T-cell (primary cell): ENCODE results near the gene RABEP1. TPM values are rescaled to one million over a fixed set of nuclear protein-coding genes. Genes with fewer than 3 reads are reported as not detected.

Experiments used
- ATAC-seq, 4 experiments: fragments of 200-7000 bp in 3 of 4; fragments of 150-1000 bp in 1 of 4; cut with Tn5 transposase; replicated peaks in 1 of 4; 1 replicate in 3 of 4; 2 replicates in 1 of 4; pipeline ENCODE4 v1.10.0; 2021; ENCODE audit warnings: moderate library complexity in 3 of 4, mild to moderate bottlenecking in 2 of 4, moderate number of reproducible peaks in 1 of 4
- CTCF ChIA-PET, 2 donors: fragments of 300-600 bp; sonication (Branson Sonifier 250); formaldehyde crosslinking; loops; one replicate each; lab custom pipeline; 2022; ENCODE audit warnings: antibody characterized with exemption in 2 of 2; lab: Charles Lee
- POLR2A ChIA-PET, 2 donors: fragments of 300-600 bp; sonication (Branson Sonifier 250); formaldehyde crosslinking; loops; one replicate each; lab custom pipeline; 2022; ENCODE audit warnings: antibody characterized with exemption in 2 of 2; lab: Charles Lee
- DNase-seq, 35 experiments: peaks; one replicate each; pipeline versions ENCODE4 v3.0.0 to v3.0.0-alpha.2; 2013 to 2023
- H3K27ac ChIP-seq: one replicate; pipeline ENCODE4 v1.5.1; 2013; ENCODE audit warnings: low read length
- H3K27me3 ChIP-seq, 2 experiments: replicated peaks in 1 of 2; 1 replicate in 1 of 2; 2 replicates in 1 of 2; pipeline versions ENCODE4 v1.6.1 to v1.7.0; 2013; ENCODE audit warnings: low read length in 1 of 2, mixed read lengths in 1 of 2; ENCODE audit not compliant: control insufficient read depth in 2 of 2, insufficient read depth in 2 of 2; ENCODE audit errors: extremely low read depth in 1 of 2
- H3K36me3 ChIP-seq, 2 donors: 1 replicate in 1 of 2; 2 replicates in 1 of 2; pipeline versions ENCODE4 v1.6.1 to v1.7.0; 2013; ENCODE audit warnings: low read length in 1 of 2; ENCODE audit not compliant: control insufficient read depth in 2 of 2, insufficient read depth in 1 of 2; ENCODE audit errors: extremely low read depth in 1 of 2
- H3K4me1 ChIP-seq, 2 experiments: 1 replicate in 1 of 2; 2 replicates in 1 of 2; pipeline versions ENCODE4 v1.6.1 to v1.7.0; 2013; ENCODE audit warnings: low read length in 2 of 2, mixed read lengths in 1 of 2; ENCODE audit not compliant: insufficient read depth in 2 of 2, control insufficient read depth in 1 of 2; ENCODE audit errors: extremely low read depth in 1 of 2
- H3K4me3 ChIP-seq, 2 donors: 1 replicate in 1 of 2; 2 replicates in 1 of 2; pipeline versions ENCODE4 v1.5.1 to v1.7.0; 2013; ENCODE audit warnings: mild to moderate bottlenecking in 2 of 2, low read length in 1 of 2, moderate library complexity in 1 of 2; ENCODE audit not compliant: control insufficient read depth in 1 of 2; ENCODE audit errors: extremely low read depth in 1 of 2
- H3K9me3 ChIP-seq: 2 replicates; pipeline ENCODE4 v1.7.0; 2013
- H3K27ac Mint-ChIP-seq, 2 donors: one replicate each; pipeline ENCODE4 v1.8.0; 2020 to 2021; ENCODE audit warnings: mild to moderate bottlenecking in 2 of 2, mixed read lengths in 2 of 2
- H3K27me3 Mint-ChIP-seq, 2 donors: one replicate each; pipeline ENCODE4 v1.8.0; 2021 to 2022; ENCODE audit warnings: mixed read lengths in 2 of 2
- H3K36me3 Mint-ChIP-seq: one replicate; pipeline ENCODE4 v1.8.0; 2021; ENCODE audit warnings: mixed read lengths
- H3K4me1 Mint-ChIP-seq, 3 donors: one replicate each; pipeline ENCODE4 v1.8.0; 2020 to 2022; ENCODE audit warnings: mixed read lengths in 3 of 3, mild to moderate bottlenecking in 1 of 3
- H3K4me3 Mint-ChIP-seq, 3 donors: one replicate each; pipeline ENCODE4 v1.8.0; 2020 to 2022; ENCODE audit warnings: mild to moderate bottlenecking in 3 of 3, mixed read lengths in 3 of 3, moderate library complexity in 3 of 3
- H3K9me3 Mint-ChIP-seq, 3 donors: one replicate each; pipeline ENCODE4 v1.8.0; 2020 to 2022; ENCODE audit warnings: mixed read lengths in 3 of 3
- WGBS: methylation state at CpG from one replicate; pipeline ENCODE4 v1.1.5; 2013; ENCODE audit warnings: missing lambda C conversion rate; ENCODE audit not compliant: insufficient coverage; 5-methylcytosine and 5-hydroxymethylcytosine counted together
- total RNA-seq, 35 experiments: library from RNA in 6 of 35; stranded (reverse) in 6 of 35; fragments of 120-200 nt in 1 of 35; gene quantifications; one replicate each; pipeline versions ENCODE4 v1.2.1 to v1.2.4 and lab custom pipeline; 2013 to 2026

RABEP1 gene
- total RNA-seq, 5 donors from 2014 or later (not counting 1 experiment from before 2014, with no cell fraction given) = 39.1 to 48.1 (median 47.7) TPM

DNA sequence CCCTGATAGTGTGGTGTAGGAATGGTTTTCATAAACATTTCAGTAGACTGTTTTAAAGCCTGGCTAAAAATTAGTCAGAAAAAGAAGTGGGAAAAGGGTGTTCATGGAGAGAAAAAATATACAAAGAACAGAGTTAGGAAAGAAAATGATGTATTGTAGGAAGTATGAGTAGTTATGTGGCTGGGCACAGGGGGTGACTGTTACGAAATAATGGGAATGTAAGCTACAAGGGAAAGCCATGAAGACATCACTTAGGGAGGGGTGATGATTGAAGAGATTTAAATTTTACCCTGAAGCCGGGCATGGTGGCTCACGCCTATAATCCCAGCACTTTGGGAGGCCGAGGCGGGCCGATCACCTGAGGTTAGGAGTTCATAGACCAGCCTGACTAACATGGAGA, 82.1 kb downstream of the RABEP1 start:
- Mint-ChIP-seq H3K9me3 (no peaks in the 10 kb centered on the region), H3K27me3 (no peaks in the 10 kb centered on the region), H3K4me1 (no peaks in the 10 kb centered on the region), H3K27ac (peak overlapping the region; percentile 34 to 36), H3K36me3 (peaks cover 43% of the 10 kb centered on the region), H3K4me3 (no peak overlapping the region)
- Histone ChIP-seq H3K4me1 (no peaks in the 10 kb centered on the region), H3K36me3 (peaks cover 9 to 82% of the 10 kb centered on the region in 2 donors), H3K27ac (no peak overlapping the region), H3K4me3 (no peak overlapping the region), H3K9me3 (no peaks in the 10 kb centered on the region), H3K27me3 (no peaks in the 10 kb centered on the region)
- CTCF ChIA-PET = no interaction called here
- no peak for ATAC-seq
- 100% methylated on average over 1 of the region's 6 CpGs for WGBS
- POLR2A ChIA-PET = no interaction called here
- DNase-seq = no peak

DNA sequence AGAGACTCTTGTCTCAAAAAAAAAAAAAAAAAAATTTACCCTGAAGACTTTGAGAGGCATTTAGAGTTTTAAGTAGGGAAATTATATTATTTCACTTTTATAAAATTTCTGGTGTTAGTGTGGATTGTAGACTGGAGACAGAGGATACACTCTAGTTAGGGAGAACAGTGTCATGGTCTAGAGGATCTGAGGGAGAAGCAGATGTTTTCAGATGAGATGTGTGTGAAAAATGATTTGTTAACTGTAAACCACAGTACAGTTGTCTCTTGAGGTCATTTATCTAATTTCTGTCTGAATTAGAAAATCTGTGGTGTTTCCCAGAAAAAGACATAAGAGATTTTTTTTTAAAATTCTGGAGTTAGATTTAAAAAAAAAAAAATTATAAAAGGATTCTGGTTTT, 82.6 kb downstream of the RABEP1 start:
- Mint-ChIP-seq H3K4me1 (no peaks in the 10 kb centered on the region), H3K27ac (no peak overlapping the region), H3K4me3 (no peak overlapping the region), H3K36me3 (peaks cover 44% of the 10 kb centered on the region), H3K9me3 (no peaks in the 10 kb centered on the region), H3K27me3 (no peaks in the 10 kb centered on the region)
- Histone ChIP-seq H3K9me3 (no peaks in the 10 kb centered on the region), H3K4me1 (no peaks in the 10 kb centered on the region), H3K4me3 (no peak overlapping the region), H3K27me3 (no peaks in the 10 kb centered on the region), H3K27ac (no peak overlapping the region), H3K36me3 (peaks cover 9 to 82% of the 10 kb centered on the region in 2 donors)
- DNase-seq (no peak), ATAC-seq (no peak)
- ChIA-PET POLR2A (interaction anchor here in 1 of 2 donors (0.7 kb wide), 1 partner anchor 29 kb away, joined by 6 read pairs; no protein-coding TSS in a partner anchor), CTCF (no interaction called here)

DNA sequence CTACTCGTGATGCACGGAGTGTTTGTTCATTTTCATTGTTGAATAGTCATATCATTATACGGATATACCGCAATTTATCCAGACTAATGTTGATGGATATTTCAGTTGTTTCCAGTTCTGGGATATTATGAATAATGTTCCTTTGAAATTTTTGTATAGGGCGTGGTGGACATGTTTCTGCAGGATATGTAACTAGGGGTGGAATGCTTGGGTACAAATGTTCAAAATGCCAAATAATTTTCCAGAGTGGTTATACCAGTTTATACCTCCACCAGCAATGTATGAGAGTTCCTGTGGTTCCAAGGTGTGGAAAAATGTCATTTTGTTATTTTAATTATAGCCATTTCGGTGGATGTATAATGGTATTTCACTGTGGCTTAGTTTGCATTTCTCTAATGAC, 83.7 kb downstream of the RABEP1 start:
- Histone ChIP-seq H3K9me3 (no peaks in the 10 kb centered on the region), H3K4me3 (no peak overlapping the region), H3K27ac (no peak overlapping the region), H3K27me3 (no peaks in the 10 kb centered on the region), H3K36me3 (peaks cover 9 to 83% of the 10 kb centered on the region in 2 donors), H3K4me1 (no peaks in the 10 kb centered on the region)
- Mint-ChIP-seq H3K4me1 (no peaks in the 10 kb centered on the region), H3K36me3 (peaks cover 48% of the 10 kb centered on the region), H3K9me3 (no peaks in the 10 kb centered on the region), H3K4me3 (no peak overlapping the region), H3K27ac (no peak overlapping the region), H3K27me3 (no peaks in the 10 kb centered on the region)
- ATAC-seq = no peak
- CTCF ChIA-PET = no interaction called here
- 79% methylated on average over 3 of the region's 6 CpGs for WGBS
- POLR2A ChIA-PET = no interaction called here
- DNase-seq = no peak

GRCh38 chr17:5370411-5370810, 88.3 kb downstream of the RABEP1 start:
- ATAC-seq = no peak
- POLR2A ChIA-PET = no interaction called here
- WGBS = no CpG with 5 or more reads among the region's 4 CpGs

DNA sequence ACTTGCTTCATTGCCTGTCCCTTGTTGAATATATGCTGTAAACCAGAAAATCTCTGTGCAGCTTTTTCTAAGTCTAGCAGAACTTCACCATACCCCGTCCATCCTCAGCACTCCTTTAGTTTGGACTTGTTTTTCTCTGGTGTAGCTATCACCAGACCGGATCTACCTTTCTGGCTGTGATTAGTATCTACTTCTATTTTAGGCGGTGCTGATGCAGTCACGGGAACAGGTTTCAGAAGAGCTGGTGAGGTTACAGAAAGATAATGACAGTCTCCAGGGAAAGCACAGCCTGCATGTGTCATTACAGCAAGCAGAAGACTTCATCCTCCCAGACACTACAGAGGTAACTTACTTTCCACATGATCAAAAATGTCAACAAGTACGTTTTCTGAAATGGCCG, 91.0 kb downstream of the RABEP1 start:
- no peaks in the 10 kb centered on the region for H3K9me3 ChIP-seq
- Mint-ChIP-seq H3K9me3 (no peaks in the 10 kb centered on the region), H3K4me3 (no peak overlapping the region), H3K36me3 (peaks cover 45% of the 10 kb centered on the region), H3K4me1 (no peaks in the 10 kb centered on the region), H3K27me3 (no peaks in the 10 kb centered on the region), H3K27ac (peak overlapping the region in 1 of 2 donors; percentile 1)
- WGBS = 80% methylated on average over 1 of the region's 6 CpGs
- no peak overlapping the region for H3K27ac ChIP-seq
- no peak overlapping the region for H3K4me3 ChIP-seq
- H3K36me3 ChIP-seq = peaks cover 9 to 77% of the 10 kb centered on the region in 2 donors
- no peaks in the 10 kb centered on the region for H3K27me3 ChIP-seq
- POLR2A ChIA-PET = no interaction called here
- no peak for DNase-seq
- no peak for ATAC-seq
- H3K4me1 ChIP-seq = no peaks in the 10 kb centered on the region
- CTCF ChIA-PET = no interaction called here

More at GRCh38 chr17:5370411-5370810, 88.3 kb downstream of the RABEP1 start:
- Mint-ChIP-seq H3K36me3 (peaks cover 42% of the 10 kb centered on the region), H3K27me3 (no peaks in the 10 kb centered on the region), H3K9me3 (no peaks in the 10 kb centered on the region), H3K27ac (no peak overlapping the region), H3K4me1 (no peaks in the 10 kb centered on the region), H3K4me3 (no peak overlapping the region)
- peaks cover 9 to 71% of the 10 kb centered on the region in 2 donors for H3K36me3 ChIP-seq
- CTCF ChIA-PET = no interaction called here
- no peaks in the 10 kb centered on the region for H3K9me3 ChIP-seq
- no peak overlapping the region for H3K4me3 ChIP-seq
- no peak for DNase-seq
- no peaks in the 10 kb centered on the region for H3K4me1 ChIP-seq
- no peaks in the 10 kb centered on the region for H3K27me3 ChIP-seq
- H3K27ac ChIP-seq = no peak overlapping the region

DNA sequence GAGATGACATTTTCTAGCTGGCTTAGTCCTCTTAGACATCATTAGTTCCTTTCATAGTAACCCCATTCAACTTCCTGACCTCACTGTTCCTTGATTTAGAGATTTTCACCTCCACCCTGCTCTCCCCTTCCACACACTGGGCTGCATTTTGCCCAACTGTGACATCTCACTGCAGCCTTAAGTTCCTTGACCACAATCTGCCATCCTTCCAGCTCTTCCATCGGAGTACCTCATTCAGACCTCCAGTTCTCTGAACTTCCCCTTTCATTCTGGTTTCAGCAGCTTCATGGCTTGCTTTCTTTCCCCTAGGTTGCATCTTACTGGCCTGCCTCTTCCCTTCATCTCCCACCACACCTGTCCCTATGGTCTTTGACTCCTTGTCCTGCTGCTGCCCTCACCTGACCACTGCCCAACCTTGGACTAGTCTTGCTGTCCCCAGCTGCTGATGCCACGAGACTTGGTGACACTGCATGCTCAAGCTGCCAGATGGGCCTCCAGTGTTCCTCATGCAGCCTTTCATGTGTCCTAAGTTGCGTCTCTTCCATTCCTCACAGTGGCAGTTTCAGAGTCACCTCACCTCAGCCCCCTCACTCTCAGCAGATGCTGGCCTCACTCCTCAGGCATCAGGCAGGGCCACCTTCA, 96.6 kb downstream of the RABEP1 start:
- Mint-ChIP-seq H3K4me3 (no peak overlapping the region), H3K36me3 (peaks cover 58% of the 10 kb centered on the region), H3K9me3 (no peaks in the 10 kb centered on the region), H3K27ac (peak overlapping the region in 1 of 2 donors; percentile 28), H3K4me1 (peaks cover 0 to 11% (median 0%) of the 10 kb centered on the region in 3 donors), H3K27me3 (no peaks in the 10 kb centered on the region)
- CTCF ChIA-PET = no interaction called here
- H3K27me3 ChIP-seq = no peaks in the 10 kb centered on the region
- no peaks in the 10 kb centered on the region for H3K4me1 ChIP-seq
- no peaks in the 10 kb centered on the region for H3K9me3 ChIP-seq
- H3K4me3 ChIP-seq = no peak overlapping the region
- peaks cover 24 to 93% of the 10 kb centered on the region in 2 donors for H3K36me3 ChIP-seq
- WGBS = 91% methylated on average over 3 of the region's 3 CpGs
- ATAC-seq (no peak), DNase-seq (no peak)
- POLR2A ChIA-PET = no interaction called here
- no peak overlapping the region for H3K27ac ChIP-seq
